ENCODE measurements around the gene CYFIP2.

CYFIP2 gene

DNA sequence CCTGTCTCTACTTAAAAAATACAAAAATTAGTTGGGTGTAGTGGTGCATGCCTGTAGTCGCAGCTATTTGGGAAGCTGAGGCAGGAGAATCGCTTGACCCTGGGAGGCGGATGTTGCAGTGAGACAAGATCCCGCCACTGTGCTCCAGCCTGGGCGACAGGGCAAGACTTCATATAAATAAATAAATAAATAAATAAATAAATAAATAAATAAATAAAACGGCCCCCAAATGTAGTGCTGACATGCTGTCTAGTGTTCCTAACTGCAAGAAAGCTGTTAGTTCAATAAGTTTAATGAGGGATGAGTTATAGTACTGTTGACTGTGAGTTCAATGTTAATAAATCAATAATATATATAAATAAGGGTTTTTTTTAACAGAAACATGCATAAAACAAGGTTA, 7.5 kb upstream of the CYFIP2 start:
- no peak for TF ChIP-seq CTCF (IDR thresholded peaks at IDR 0.05; ENCODE audit: low read depth, low read length)

GRCh38 chr5:157259699-157260098, 6.2 kb upstream of the CYFIP2 start:
- no peak overlapping the region for H3K4me3 ChIP-seq (replicated peaks in 1 of 2; ENCODE audit: low read depth in 2 of 2, low read length in 2 of 2)

More for the DNA sequence above, 7.5 kb upstream of the CYFIP2 start:
- H3K4me3 ChIP-seq (replicated peaks in 1 of 2; ENCODE audit: low read depth in 2 of 2, low read length in 2 of 2), result no peak overlapping the region
- no peak for DNase-seq (ENCODE audit: low read depth in 2 of 2)

GRCh38 chr5:157263496-157264090, 2.3 kb upstream of the CYFIP2 start:
- no peak overlapping the region for H3K4me3 ChIP-seq (replicated peaks in 1 of 2; ENCODE audit: low read depth in 2 of 2, low read length in 2 of 2)
- no peak for DNase-seq (ENCODE audit: low read depth in 2 of 2)
- no peak for TF ChIP-seq CTCF (IDR thresholded peaks at IDR 0.05; ENCODE audit: low read depth, low read length)

More at GRCh38 chr5:157259699-157260098, 6.2 kb upstream of the CYFIP2 start:
- no peak for TF ChIP-seq CTCF (IDR thresholded peaks at IDR 0.05; ENCODE audit: low read depth, low read length)
- no peak for DNase-seq (ENCODE audit: low read depth in 2 of 2)

- TF ChIP-seq CTCF (IDR thresholded peaks at IDR 0.05; ENCODE audit: low read depth, low read length), result no peak
- no peak for DNase-seq (ENCODE audit: low read depth in 2 of 2)
Observed at GRCh38 chr5:157266286-157267007, 524 bp downstream of the CYFIP2 start.

GRCh38 chr5:157267025-157267424, 1.1 kb downstream of the CYFIP2 start:
- H3K4me3 ChIP-seq (replicated peaks in 1 of 2; ENCODE audit: low read depth in 2 of 2, low read length in 2 of 2), result no peak overlapping the region
- DNase-seq (ENCODE audit: low read depth in 2 of 2), result no peak
- no peak for TF ChIP-seq CTCF (IDR thresholded peaks at IDR 0.05; ENCODE audit: low read depth, low read length)

More at GRCh38 chr5:157266286-157267007, 524 bp downstream of the CYFIP2 start:
- peak overlapping the region; percentile 24 to 58 for H3K4me3 ChIP-seq (replicated peaks in 1 of 2; ENCODE audit: low read depth in 2 of 2, low read length in 2 of 2)

- no peak for DNase-seq (ENCODE audit: low read depth in 2 of 2)
- no peak overlapping the region for H3K4me3 ChIP-seq (replicated peaks in 1 of 2; ENCODE audit: low read depth in 2 of 2, low read length in 2 of 2)
- no peak for TF ChIP-seq CTCF (IDR thresholded peaks at IDR 0.05; ENCODE audit: low read depth, low read length)
Observed at GRCh38 chr5:157267761-157268480, 2.0 kb downstream of the CYFIP2 start.
